ENCODE results near the gene BMP6.
"Not testable (repeated sequence)": the region's sequence is repeated elsewhere in the genome, so short reads cannot be mapped to it uniquely, and the experiment has no call there.

The BMP6 gene

GRCh38 chr6:7896465-7896987 is 170.6 kb downstream of the BMP6 start:
- no peak overlapping the region for H3K4me2 ChIP-seq (ENCODE audit: insufficient read depth, low read length)
- TF ChIP-seq CTCF (IDR thresholded peaks at IDR 0.05; ENCODE audit: borderline replicate concordance, extremely low read depth, low read length, poor library complexity, severe bottlenecking) (no peak), EZH2 (IDR thresholded peaks at IDR 0.05; ENCODE audit: borderline replicate concordance, low read depth, low read length, severe bottlenecking) (no peak)
- H3K79me2 ChIP-seq (ENCODE audit: insufficient read depth, low read length): peaks cover 8% of the 10 kb centered on the region
- peaks cover 12% of the 10 kb centered on the region; the same call in 1 of the 2 replicates for H4K20me1 ChIP-seq (ENCODE audit: insufficient read depth, low read length)
- no peaks in the 10 kb centered on the region for H3K27me3 ChIP-seq (ENCODE audit: insufficient read depth, low read length, poor library complexity)
- H3K9ac ChIP-seq (ENCODE audit: low read depth, low read length): no peak overlapping the region
- no peak for DNase-seq
- no peaks in the 10 kb centered on the region for H3K4me1 ChIP-seq (ENCODE audit: insufficient read depth, low read length)
- no peak for ATAC-seq (ENCODE audit: insufficient read depth, low read depth)
- no peak overlapping the region for H3K4me3 ChIP-seq (ENCODE audit: low read depth in 1 of 2, low read length in 2 of 2)
- H3K9me3 ChIP-seq (ENCODE audit: insufficient read depth, low read length, severe bottlenecking): no peaks in the 10 kb centered on the region
- H3K36me3 ChIP-seq (ENCODE audit: insufficient read depth, low read length): peaks cover 99% of the 10 kb centered on the region
- no peak overlapping the region for H2AFZ ChIP-seq (ENCODE audit: low read depth, low read length)
- no peak overlapping the region for H3K27ac ChIP-seq (ENCODE audit: low read length)

GRCh38 chr6:7897461-7898192 is 171.7 kb downstream of the BMP6 start:
- DNase-seq (no peak), ATAC-seq (ENCODE audit: insufficient read depth, low read depth) (no peak)
- H4K20me1 ChIP-seq (ENCODE audit: insufficient read depth, low read length): peaks cover 15% of the 10 kb centered on the region; the same call in 1 of the 2 replicates

GRCh38 chr6:7898193-7898586 is 172.3 kb downstream of the BMP6 start:
- H3K27ac ChIP-seq (ENCODE audit: low read length); ATAC-seq (ENCODE audit: insufficient read depth, low read depth); H3K9ac ChIP-seq (ENCODE audit: low read depth, low read length); H2AFZ ChIP-seq (ENCODE audit: low read depth, low read length); H3K4me3 ChIP-seq (ENCODE audit: low read depth in 1 of 2, low read length in 2 of 2); H3K4me2 ChIP-seq (ENCODE audit: insufficient read depth, low read length); H3K4me1 ChIP-seq (ENCODE audit: insufficient read depth, low read length); DNase-seq; H3K9me3 ChIP-seq (ENCODE audit: insufficient read depth, low read length, severe bottlenecking); H3K27me3 ChIP-seq (ENCODE audit: insufficient read depth, low read length, poor library complexity): not testable (repeated sequence)
- Histone ChIP-seq H3K79me2 (ENCODE audit: insufficient read depth, low read length) (peaks cover 15% of the 10 kb centered on the region), H4K20me1 (ENCODE audit: insufficient read depth, low read length) (peaks cover 15% of the 10 kb centered on the region; the same call in 1 of the 2 replicates), H3K36me3 (ENCODE audit: insufficient read depth, low read length) (peaks cover 99% of the 10 kb centered on the region)

More at GRCh38 chr6:7897461-7898192, 171.7 kb downstream of the BMP6 start:
- Histone ChIP-seq H3K4me1 (ENCODE audit: insufficient read depth, low read length) (no peaks in the 10 kb centered on the region), H3K36me3 (ENCODE audit: insufficient read depth, low read length) (peaks cover 99% of the 10 kb centered on the region), H3K4me2 (ENCODE audit: insufficient read depth, low read length) (no peak overlapping the region), H3K9ac (ENCODE audit: low read depth, low read length) (no peak overlapping the region), H3K4me3 (ENCODE audit: low read depth in 1 of 2, low read length in 2 of 2) (no peak overlapping the region), H3K79me2 (ENCODE audit: insufficient read depth, low read length) (peaks cover 10% of the 10 kb centered on the region), H3K9me3 (ENCODE audit: insufficient read depth, low read length, severe bottlenecking) (no peaks in the 10 kb centered on the region), H3K27ac (ENCODE audit: low read length) (no peak overlapping the region), H3K27me3 (ENCODE audit: insufficient read depth, low read length, poor library complexity) (no peaks in the 10 kb centered on the region), H2AFZ (ENCODE audit: low read depth, low read length) (no peak overlapping the region)
- no peak for TF ChIP-seq CTCF (IDR thresholded peaks at IDR 0.05; ENCODE audit: borderline replicate concordance, extremely low read depth, low read length, poor library complexity, severe bottlenecking)
- no peak for TF ChIP-seq EZH2 (IDR thresholded peaks at IDR 0.05; ENCODE audit: borderline replicate concordance, low read depth, low read length, severe bottlenecking)

- Histone ChIP-seq H3K4me2 (ENCODE audit: insufficient read depth, low read length) (no peak overlapping the region), H3K4me1 (ENCODE audit: insufficient read depth, low read length) (no peaks in the 10 kb centered on the region), H3K36me3 (ENCODE audit: insufficient read depth, low read length) (peaks cover 99% of the 10 kb centered on the region), H4K20me1 (ENCODE audit: insufficient read depth, low read length) (peaks cover 15% of the 10 kb centered on the region; the same call in 1 of the 2 replicates), H3K27me3 (ENCODE audit: insufficient read depth, low read length, poor library complexity) (no peaks in the 10 kb centered on the region), H2AFZ (ENCODE audit: low read depth, low read length) (no peak overlapping the region), H3K9me3 (ENCODE audit: insufficient read depth, low read length, severe bottlenecking) (no peaks in the 10 kb centered on the region), H3K79me2 (ENCODE audit: insufficient read depth, low read length) (peaks cover 15% of the 10 kb centered on the region), H3K9ac (ENCODE audit: low read depth, low read length) (no peak overlapping the region), H3K27ac (ENCODE audit: low read length) (no peak overlapping the region), H3K4me3 (ENCODE audit: low read depth in 1 of 2, low read length in 2 of 2) (no peak overlapping the region)
- TF ChIP-seq EZH2 (IDR thresholded peaks at IDR 0.05; ENCODE audit: borderline replicate concordance, low read depth, low read length, severe bottlenecking) (no peak), CTCF (IDR thresholded peaks at IDR 0.05; ENCODE audit: borderline replicate concordance, extremely low read depth, low read length, poor library complexity, severe bottlenecking) (peak; percentile 26)
- peak; percentile 54; the same call in 1 of the 3 replicates for ATAC-seq (ENCODE audit: insufficient read depth, low read depth)
- DNase-seq: no peak
These were observed 173.4 kb downstream of the BMP6 start for GRCh38 chr6:7899101-7899888.
